Neural crest cell (in vitro differentiated cells): ENCODE data around the gene PALB2. TPM values are rescaled to one million over a fixed set of nuclear protein-coding genes. Genes with fewer than 3 reads are reported as not detected.
"Not testable (repeated sequence)": the region's sequence is repeated elsewhere in the genome, so short reads cannot be mapped to it uniquely, and the experiment has no call there.

Experiments
- DNase-seq: peaks from one replicate; pipeline ENCODE4 v3.0.0; 2021; ENCODE audit warnings: low read depth, mixed read lengths, low spot score
- H3K27ac Mint-ChIP-seq: one replicate; pipeline ENCODE4 v1.8.0; 2021; ENCODE audit warnings: mild to moderate bottlenecking, mixed read lengths; ENCODE audit not compliant: unreplicated experiment
- H3K27me3 Mint-ChIP-seq: 2 replicates; pipeline ENCODE4 v1.8.0; 2021; ENCODE audit warnings: low read depth, mild to moderate bottlenecking, mixed read lengths
- H3K36me3 Mint-ChIP-seq: 2 replicates; pipeline ENCODE4 v1.8.0; 2021; ENCODE audit warnings: low read depth, mild to moderate bottlenecking, mixed read lengths
- H3K4me1 Mint-ChIP-seq: 2 replicates; pipeline ENCODE4 v1.8.0; 2021; ENCODE audit warnings: mixed read lengths
- H3K4me3 Mint-ChIP-seq: one replicate; pipeline ENCODE4 v1.8.0; 2021; ENCODE audit warnings: mild to moderate bottlenecking, mixed read lengths
- H3K9me3 Mint-ChIP-seq: 2 replicates; pipeline ENCODE4 v1.8.0; 2021; ENCODE audit warnings: mixed read lengths
- total RNA-seq: library from RNA; stranded (reverse); gene quantifications from 2 replicates; pipeline ENCODE4 v1.2.1, GENCODE V29; 2021
- TF ChIP-seq, protein P1 (sequence below): fragments of 200-600 bp; sonication (generic); conservative IDR thresholded peaks from 2 replicates; pipeline ENCODE4 v1.5.0; 2021; ENCODE audit warnings: antibody characterized with exemption, mild to moderate bottlenecking

Gene PALB2
- total RNA-seq, 1 donor from 2014 or later: 25.6 TPM

DNA sequence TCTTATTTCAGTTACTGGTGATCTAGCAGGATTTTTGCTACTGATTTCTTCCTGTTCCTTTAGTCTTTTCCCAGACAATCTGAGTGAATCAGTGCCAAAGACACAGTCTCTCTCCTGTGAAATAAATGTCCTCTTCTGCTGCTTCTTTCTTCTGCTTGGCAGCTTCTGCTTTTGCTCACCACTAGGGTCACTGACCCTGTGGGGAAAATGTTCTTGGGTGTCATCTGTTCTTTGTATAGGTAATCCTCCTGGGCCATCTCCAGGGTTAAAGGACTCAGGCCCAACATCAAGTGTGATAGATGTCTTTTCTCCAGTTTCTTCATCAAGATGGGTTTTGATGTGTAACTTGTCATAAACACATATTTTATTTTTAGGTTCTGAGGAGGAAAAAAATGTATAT, 5.2 kb downstream of the PALB2 start:
- Mint-ChIP-seq H3K4me1 (peaks cover 14% of the 10 kb centered on the region), H3K4me3 (no peak overlapping the region), H3K9me3 (no peaks in the 10 kb centered on the region), H3K36me3 (peaks cover 7% of the 10 kb centered on the region), H3K27ac (no peak overlapping the region), H3K27me3 (no peaks in the 10 kb centered on the region)
- TF ChIP-seq, protein P1, sequence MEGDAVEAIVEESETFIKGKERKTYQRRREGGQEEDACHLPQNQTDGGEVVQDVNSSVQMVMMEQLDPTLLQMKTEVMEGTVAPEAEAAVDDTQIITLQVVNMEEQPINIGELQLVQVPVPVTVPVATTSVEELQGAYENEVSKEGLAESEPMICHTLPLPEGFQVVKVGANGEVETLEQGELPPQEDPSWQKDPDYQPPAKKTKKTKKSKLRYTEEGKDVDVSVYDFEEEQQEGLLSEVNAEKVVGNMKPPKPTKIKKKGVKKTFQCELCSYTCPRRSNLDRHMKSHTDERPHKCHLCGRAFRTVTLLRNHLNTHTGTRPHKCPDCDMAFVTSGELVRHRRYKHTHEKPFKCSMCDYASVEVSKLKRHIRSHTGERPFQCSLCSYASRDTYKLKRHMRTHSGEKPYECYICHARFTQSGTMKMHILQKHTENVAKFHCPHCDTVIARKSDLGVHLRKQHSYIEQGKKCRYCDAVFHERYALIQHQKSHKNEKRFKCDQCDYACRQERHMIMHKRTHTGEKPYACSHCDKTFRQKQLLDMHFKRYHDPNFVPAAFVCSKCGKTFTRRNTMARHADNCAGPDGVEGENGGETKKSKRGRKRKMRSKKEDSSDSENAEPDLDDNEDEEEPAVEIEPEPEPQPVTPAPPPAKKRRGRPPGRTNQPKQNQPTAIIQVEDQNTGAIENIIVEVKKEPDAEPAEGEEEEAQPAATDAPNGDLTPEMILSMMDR: no peak
- DNase-seq: no peak

DNA sequence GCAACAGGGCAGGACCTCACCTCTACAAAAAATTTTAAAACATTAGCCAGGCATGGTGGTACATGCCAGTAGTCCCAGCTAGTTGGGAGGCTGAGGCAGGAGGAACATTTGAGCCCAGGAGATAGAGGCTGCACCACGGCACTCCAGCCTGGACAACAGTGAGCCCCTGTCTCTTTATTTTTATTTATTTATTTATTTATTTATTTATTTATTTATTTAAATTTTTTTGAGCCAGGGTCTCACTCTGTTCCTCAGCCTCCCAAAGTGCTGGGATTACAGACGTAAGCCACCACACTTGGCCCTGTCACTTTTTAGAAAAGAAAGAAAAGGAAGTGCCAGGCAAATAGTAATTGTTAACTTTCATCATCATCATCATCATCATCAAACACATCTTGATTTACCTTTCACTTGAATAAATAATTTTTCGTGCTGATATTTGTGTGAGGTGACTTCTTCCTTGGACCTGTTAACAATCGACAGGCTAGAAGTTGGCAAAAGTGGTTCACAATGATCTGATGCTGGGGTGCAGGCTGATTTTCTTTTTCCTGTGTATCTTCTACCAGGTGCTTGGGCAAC, 6.6 kb downstream of the PALB2 start:
- Mint-ChIP-seq H3K27ac (no peak overlapping the region), H3K4me3 (no peak overlapping the region), H3K9me3 (no peaks in the 10 kb centered on the region), H3K27me3 (no peaks in the 10 kb centered on the region), H3K36me3 (peaks cover 9% of the 10 kb centered on the region), H3K4me1 (peaks cover 5% of the 10 kb centered on the region)
- DNase-seq: no peak
- TF ChIP-seq, protein P1: no peak

DNA sequence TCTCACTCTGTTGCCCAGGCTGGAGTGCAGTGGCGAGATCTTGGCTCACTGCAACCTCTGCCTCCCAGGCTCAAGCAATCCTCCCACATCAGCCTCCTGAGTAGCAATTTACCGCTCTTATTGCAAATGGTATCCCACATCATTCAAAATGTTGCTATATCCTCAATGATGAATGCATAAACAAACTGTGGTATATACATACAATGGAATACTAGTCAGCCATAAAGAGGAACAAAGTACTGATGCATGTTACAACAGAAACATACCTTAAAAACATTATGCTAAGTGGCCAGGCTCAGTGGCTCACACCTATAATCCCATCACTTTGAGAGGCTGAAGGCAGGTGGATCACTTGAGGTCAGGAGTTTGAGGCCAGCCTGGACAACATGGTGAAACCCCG, 9.2 kb downstream of the PALB2 start:
- not testable (repeated sequence) for H3K9me3 Mint-ChIP-seq, H3K4me3 Mint-ChIP-seq, H3K27me3 Mint-ChIP-seq, DNase-seq, H3K36me3 Mint-ChIP-seq, H3K4me1 Mint-ChIP-seq, H3K27ac Mint-ChIP-seq

DNA sequence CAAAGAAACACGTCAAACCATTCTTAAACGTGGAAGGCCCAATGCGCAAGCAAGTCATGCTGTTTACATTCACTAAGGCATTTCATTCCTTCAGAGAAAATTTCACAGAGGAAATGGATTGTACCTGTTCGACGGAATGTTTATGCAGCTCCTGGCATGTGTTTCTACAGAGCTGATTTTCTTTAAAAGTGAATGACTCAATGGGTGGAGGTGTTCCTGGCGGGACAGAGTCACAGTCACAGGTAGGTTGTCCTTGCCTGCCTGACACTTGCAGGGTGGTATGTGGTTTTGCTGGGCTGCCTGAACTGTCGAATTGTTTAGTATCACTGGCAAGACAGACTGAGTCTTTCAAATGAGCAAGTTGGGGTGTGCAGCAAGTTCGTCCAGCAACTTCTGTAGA, 11.6 kb downstream of the PALB2 start:
- TF ChIP-seq, protein P1: no peak
- H3K27me3 Mint-ChIP-seq: no peaks in the 10 kb centered on the region

DNA sequence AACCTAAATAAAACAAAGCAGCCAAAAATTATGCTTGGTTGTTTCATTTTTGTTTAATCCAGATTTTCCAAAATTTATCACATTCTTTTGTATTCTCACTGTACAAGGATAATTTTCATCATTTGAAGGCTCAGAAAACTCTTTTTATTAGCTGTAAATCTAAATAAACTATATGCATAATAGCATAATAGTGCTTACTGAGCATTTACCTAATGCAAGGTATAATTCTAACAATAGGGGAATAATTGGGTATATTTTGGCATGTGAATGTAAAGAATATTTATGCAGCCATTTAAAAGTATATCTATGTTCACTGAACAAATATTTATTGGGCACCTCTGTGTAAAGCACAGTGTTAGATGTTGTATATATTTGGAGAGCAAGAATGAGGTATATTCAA, 17.0 kb downstream of the PALB2 start:
- Mint-ChIP-seq H3K36me3 (peaks cover 6% of the 10 kb centered on the region), H3K27me3 (no peaks in the 10 kb centered on the region), H3K27ac (no peak overlapping the region), H3K4me1 (no peaks in the 10 kb centered on the region), H3K4me3 (no peak overlapping the region), H3K9me3 (no peaks in the 10 kb centered on the region)
- no peak for DNase-seq
- TF ChIP-seq, protein P1: no peak

More for the DNA sequence above, 11.6 kb downstream of the PALB2 start:
- Mint-ChIP-seq H3K4me1 (no peaks in the 10 kb centered on the region), H3K9me3 (no peaks in the 10 kb centered on the region), H3K36me3 (peaks cover 10% of the 10 kb centered on the region), H3K4me3 (no peak overlapping the region), H3K27ac (no peak overlapping the region)
- DNase-seq: no peak

DNA sequence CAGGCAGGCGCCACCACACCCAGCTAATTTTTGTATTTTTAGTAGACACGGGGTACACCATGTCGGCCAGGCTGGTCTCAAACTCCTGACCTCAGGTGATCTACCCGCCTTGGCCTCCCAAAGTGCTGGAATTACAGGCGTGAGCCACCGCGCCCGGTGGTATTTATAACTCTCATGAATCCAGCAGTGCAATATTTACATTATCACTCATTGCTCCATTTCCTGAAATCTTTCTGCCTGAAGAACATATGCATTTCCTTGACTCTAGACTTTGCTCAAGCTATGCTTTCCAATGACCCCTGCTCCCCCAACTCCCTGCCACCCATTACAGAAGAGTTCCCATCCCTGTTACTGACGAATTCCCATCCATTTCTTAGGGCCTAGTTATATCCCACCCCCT, 25.3 kb downstream of the PALB2 start:
- no peak overlapping the region for H3K27ac Mint-ChIP-seq
- TF ChIP-seq, protein P1: no peak
- no peak for DNase-seq
- H3K4me1 Mint-ChIP-seq: no peaks in the 10 kb centered on the region
- no peaks in the 10 kb centered on the region for H3K27me3 Mint-ChIP-seq
- H3K36me3 Mint-ChIP-seq: peaks cover 5% of the 10 kb centered on the region
- H3K9me3 Mint-ChIP-seq: no peaks in the 10 kb centered on the region
- no peak overlapping the region for H3K4me3 Mint-ChIP-seq
